ENCODE data around the gene MYRF.

DNA sequence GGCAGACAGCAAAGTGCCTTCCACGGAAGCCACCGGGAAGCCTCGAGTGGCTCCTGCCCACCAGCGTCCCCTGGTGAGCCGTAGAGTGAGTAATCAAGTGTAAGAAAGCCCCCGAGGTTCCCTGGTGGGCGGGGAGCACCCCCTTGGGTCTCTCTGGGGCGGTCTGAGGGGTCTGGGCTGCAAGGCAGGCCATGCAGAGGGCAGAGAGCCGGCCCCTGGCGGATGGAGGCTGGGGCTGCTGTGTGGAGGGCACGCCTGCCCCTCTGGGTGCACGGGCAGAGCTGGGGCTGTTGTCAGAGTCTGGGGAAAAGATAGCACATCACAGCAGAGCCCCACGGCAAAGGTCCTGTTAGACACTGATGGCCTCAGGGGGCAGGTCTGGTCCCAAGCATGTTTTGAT, 25.7 kb upstream of the MYRF start:
- TF ChIP-seq POLR2A (IDR thresholded peaks at IDR 0.05; ENCODE audit: low read depth, low read length), result no peak
- no peak for TF ChIP-seq POLR2AphosphoS5 (IDR thresholded peaks at IDR 0.05; ENCODE audit: low read depth, low read length)
- TF ChIP-seq TAF1 (IDR thresholded peaks at IDR 0.05; ENCODE audit: borderline replicate concordance, low read depth, low read length), result no peak
